Measurements from ENCODE around the gene PRSS12.

DNA sequence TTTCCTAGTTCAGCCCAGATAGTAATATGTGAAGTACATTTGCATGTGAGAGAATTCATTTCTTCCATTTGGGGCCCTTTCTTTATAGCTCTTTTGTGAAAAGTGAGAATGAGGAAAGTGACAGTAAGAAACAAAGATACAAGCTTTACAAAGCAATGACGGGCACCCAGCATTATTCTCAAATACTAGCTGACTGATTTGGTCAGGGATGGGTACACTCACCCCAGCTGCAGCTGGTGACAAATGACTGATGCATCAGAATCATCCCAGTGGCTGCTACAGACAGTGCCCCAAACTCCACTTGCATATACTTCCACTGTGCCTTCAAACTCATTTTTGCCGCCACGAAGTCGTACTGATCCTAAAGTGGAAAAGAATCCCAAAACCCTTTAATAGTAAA lies 14.8 kb downstream of the PRSS12 start:
- TF ChIP-seq ZNF274 (IDR thresholded peaks at IDR 0.05; ENCODE audit: low read depth, low read length) (no peak), SUZ12 (IDR thresholded peaks at IDR 0.05; ENCODE audit: extremely low read depth, insufficient read depth, insufficient read length) (no peak), YY1 (IDR thresholded peaks at IDR 0.05; ENCODE audit: insufficient read depth, insufficient read length) (no peak)
